Endothelial cell (in vitro differentiated cells): ENCODE results near the gene SPOP. TPM values are rescaled to one million over a fixed set of nuclear protein-coding genes. Genes with fewer than 3 reads are reported as not detected.
A peak's percentile ranks its signal among the peaks of the same experiment; 100 is the strongest.

Experiments used
- DNase-seq: peaks from one replicate; pipeline ENCODE4 v3.0.0; 2021; ENCODE audit warnings: low spot score
- H3K27ac Mint-ChIP-seq: one replicate; pipeline ENCODE4 v1.8.0; 2021; ENCODE audit warnings: mixed read lengths, inconsistent platforms; ENCODE audit not compliant: unreplicated experiment
- H3K27me3 Mint-ChIP-seq: one replicate; pipeline ENCODE4 v1.8.0; 2021; ENCODE audit warnings: mild to moderate bottlenecking, moderate library complexity, mixed read lengths, inconsistent platforms; ENCODE audit not compliant: unreplicated experiment
- H3K36me3 Mint-ChIP-seq: one replicate; pipeline ENCODE4 v1.8.0; 2021; ENCODE audit warnings: mild to moderate bottlenecking, low read depth, mixed read lengths, inconsistent platforms; ENCODE audit not compliant: unreplicated experiment
- H3K4me1 Mint-ChIP-seq: one replicate; pipeline ENCODE4 v1.8.0; 2021; ENCODE audit warnings: mild to moderate bottlenecking, mixed read lengths, inconsistent platforms; ENCODE audit not compliant: unreplicated experiment
- H3K4me3 Mint-ChIP-seq: one replicate; pipeline ENCODE4 v1.8.0; 2021; ENCODE audit warnings: mild to moderate bottlenecking, mixed read lengths, inconsistent platforms; ENCODE audit not compliant: unreplicated experiment
- H3K9me3 Mint-ChIP-seq: one replicate; pipeline ENCODE4 v1.8.0; 2021; ENCODE audit warnings: mixed read lengths, inconsistent platforms; ENCODE audit not compliant: unreplicated experiment
- total RNA-seq: library from RNA; stranded (reverse); fragmentation: NEBNext Ultra II Directional; extraction: Animal tissue kit (Norgen Biotek cat#: 25700); gene quantifications from one replicate; pipeline ENCODE4 v1.2.1, GENCODE V29; 2021; ENCODE audit not compliant: unreplicated experiment
- TF ChIP-seq, protein P1 (sequence below): fragments of 200-600 bp; sonication (generic); IDR thresholded peaks from one replicate; pipeline ENCODE4 v1.5.0; 2021; ENCODE audit warnings: antibody characterized with exemption; ENCODE audit not compliant: unreplicated experiment

The SPOP gene
- total RNA-seq, 1 donor from 2014 or later, result 55.6 TPM

DNA sequence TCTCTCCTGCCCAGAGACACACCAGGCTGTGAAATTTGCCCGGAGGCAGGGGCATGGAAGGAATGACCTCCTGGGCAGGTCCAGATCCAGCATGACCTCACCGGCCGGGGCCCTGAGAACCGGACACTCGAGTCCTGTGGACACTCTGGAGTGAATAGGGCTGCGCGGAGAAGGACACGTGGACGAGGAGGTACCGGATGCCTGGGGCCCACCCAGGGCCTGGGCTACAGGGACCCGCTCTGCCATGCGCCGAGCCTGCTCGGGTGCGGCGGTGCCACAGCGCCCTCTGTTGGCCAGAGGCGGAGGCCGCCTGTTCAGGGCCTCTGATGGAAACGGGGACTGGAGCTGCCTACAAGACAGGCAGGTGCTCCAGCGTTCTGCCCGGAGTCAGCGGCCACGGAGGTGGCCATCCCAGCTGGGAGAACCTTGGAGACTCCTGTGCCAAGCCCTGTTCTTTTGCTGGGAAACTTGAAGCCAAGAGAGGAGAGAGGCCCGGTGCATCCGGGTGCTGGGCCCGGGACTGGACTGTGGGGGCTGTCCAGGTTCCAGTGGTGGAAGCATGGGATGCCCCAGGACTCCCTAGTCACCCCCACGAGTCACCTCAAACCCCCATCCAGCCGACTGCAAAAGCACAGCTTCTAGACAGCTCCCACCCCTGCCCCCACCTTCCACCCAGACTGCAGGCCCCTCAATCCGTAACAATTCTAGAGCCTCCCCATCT lies 121.5 kb downstream of the SPOP start:
- H3K9me3 Mint-ChIP-seq, result no peaks in the 10 kb centered on the region
- no peaks in the 10 kb centered on the region for H3K4me1 Mint-ChIP-seq
- TF ChIP-seq, protein P1, sequence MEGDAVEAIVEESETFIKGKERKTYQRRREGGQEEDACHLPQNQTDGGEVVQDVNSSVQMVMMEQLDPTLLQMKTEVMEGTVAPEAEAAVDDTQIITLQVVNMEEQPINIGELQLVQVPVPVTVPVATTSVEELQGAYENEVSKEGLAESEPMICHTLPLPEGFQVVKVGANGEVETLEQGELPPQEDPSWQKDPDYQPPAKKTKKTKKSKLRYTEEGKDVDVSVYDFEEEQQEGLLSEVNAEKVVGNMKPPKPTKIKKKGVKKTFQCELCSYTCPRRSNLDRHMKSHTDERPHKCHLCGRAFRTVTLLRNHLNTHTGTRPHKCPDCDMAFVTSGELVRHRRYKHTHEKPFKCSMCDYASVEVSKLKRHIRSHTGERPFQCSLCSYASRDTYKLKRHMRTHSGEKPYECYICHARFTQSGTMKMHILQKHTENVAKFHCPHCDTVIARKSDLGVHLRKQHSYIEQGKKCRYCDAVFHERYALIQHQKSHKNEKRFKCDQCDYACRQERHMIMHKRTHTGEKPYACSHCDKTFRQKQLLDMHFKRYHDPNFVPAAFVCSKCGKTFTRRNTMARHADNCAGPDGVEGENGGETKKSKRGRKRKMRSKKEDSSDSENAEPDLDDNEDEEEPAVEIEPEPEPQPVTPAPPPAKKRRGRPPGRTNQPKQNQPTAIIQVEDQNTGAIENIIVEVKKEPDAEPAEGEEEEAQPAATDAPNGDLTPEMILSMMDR, result peak; percentile 92
- peak; percentile 94 for DNase-seq
- no peak overlapping the region for H3K4me3 Mint-ChIP-seq
- no peaks in the 10 kb centered on the region for H3K27me3 Mint-ChIP-seq
- no peak overlapping the region for H3K27ac Mint-ChIP-seq
- H3K36me3 Mint-ChIP-seq, result peaks cover 4% of the 10 kb centered on the region

DNA sequence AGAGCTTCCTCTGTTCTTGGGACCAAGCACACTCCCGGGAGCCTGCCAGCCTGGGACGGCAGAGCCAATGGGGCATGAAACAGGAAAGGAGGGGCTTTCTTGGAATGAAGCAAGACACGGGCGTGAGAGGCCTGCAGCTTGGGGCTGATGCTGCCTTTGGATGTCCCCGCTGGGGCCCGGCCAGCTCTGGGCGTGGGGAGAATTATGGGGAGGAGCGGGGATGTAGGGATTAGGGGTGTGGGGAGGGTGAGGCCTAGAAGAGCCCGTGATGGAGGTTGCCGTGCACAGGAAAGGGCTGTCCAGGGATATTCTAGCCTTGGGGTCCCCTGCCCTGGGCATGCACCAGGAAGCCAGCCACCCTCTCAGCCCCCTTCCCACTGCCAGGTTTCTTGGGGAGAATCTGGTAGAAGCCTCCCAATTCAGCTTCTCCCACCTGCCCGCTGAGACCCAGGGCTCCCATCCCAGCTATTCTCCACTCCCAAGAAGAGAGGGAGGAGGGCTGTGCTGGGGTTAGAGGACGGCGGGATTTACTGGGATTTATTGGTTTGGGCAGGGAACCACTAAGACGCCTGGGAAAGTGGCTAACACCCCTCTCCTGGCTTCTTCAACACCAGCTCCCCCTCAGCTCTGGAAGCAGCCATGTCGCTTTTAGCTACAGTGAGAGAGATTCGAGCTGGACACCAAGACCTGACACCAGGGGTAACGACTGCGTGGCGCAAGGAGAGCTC lies 122.2 kb downstream of the SPOP start:
- TF ChIP-seq, protein P1, result no peak
- DNase-seq, result no peak
- Mint-ChIP-seq H3K36me3 (peaks cover 4% of the 10 kb centered on the region), H3K4me3 (no peak overlapping the region), H3K9me3 (no peaks in the 10 kb centered on the region), H3K4me1 (no peaks in the 10 kb centered on the region), H3K27ac (no peak overlapping the region), H3K27me3 (no peaks in the 10 kb centered on the region)

DNA sequence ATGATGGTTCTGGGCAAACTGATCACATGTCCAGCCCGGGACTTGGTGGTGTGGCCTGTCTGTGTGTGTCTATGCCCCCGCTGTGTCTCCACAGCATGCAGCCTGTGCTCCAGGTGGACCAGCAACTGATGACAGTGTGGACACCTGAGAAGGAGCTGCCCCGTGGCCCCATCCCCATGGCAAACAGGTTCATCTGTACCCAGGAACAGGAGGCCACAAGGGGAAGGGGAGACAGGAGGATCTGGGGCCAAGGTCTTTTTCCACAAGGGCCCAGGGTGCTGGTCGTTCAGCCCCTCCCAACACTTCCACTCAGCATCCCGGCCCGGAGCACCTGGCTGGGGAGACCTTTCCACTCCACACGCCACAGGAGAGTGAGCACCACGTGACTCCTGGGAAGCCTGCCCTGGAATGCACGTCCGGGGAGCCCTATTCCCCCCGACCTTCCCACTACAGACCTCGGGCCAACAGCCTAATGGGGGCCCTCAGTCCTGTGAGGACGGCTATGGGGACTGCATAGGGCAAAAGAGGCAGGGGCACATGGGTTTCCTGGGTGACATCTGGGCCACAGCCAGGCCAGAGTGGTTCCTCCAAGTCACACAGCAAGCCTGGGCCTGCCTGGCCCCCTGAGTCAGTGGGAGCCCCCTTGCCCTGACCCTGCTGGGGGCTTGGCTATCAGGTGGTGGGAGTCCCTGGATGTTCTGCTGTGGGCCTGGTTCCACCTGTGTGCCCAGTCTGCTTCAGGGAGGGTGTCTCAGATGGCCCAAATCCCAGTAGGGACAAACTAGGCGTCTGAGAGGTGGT lies 123.0 kb downstream of the SPOP start:
- Mint-ChIP-seq H3K4me1 (no peaks in the 10 kb centered on the region), H3K4me3 (no peak overlapping the region), H3K27me3 (no peaks in the 10 kb centered on the region), H3K27ac (no peak overlapping the region), H3K9me3 (no peaks in the 10 kb centered on the region), H3K36me3 (peaks cover 4% of the 10 kb centered on the region)
- TF ChIP-seq, protein P1, result no peak
- no peak for DNase-seq

DNA sequence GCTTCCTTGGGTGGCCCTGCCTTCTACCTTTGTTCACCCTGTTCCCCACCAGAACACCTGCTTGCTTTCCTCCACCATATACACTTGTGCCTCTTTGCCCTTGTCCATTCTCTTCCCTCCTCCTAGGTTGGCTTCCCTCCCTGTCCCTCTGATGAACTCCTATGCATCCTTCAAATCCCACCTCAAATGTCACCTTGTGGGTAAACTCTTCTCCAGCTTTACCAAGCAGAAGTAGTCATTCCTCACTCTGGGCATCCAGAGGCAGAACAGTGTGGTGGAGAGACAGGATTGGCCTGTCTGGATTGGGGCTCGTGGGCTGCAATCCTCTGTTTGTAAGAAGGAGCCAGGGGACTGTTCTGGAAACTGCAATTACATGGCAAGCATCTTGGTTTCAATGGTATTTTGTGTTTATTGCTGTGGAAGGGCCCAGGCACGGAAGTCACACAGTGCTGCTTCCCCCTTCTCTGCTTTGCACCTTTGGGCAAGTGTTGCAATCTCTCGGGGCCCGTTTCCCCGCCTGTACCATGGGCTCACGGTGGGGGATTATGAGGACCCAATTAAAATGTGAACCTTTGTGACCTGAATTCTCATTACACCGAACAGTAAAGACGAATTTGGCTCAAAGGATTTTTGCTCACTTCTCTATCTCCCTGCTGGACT lies 124.1 kb downstream of the SPOP start:
- H3K4me3 Mint-ChIP-seq, result no peak overlapping the region
- peaks cover 2% of the 10 kb centered on the region for H3K27me3 Mint-ChIP-seq
- H3K27ac Mint-ChIP-seq, result no peak overlapping the region
- TF ChIP-seq, protein P1, result no peak
- no peak for DNase-seq
- peaks cover 4% of the 10 kb centered on the region for H3K36me3 Mint-ChIP-seq
- no peaks in the 10 kb centered on the region for H3K4me1 Mint-ChIP-seq
- no peaks in the 10 kb centered on the region for H3K9me3 Mint-ChIP-seq
